ENCODE results near the gene CLMP. TPM values are rescaled to one million over a fixed set of nuclear protein-coding genes. Genes with fewer than 3 reads are reported as not detected.

CLMP gene
- total and polyA plus RNA-seq, 2 experiments from 2014 or later: 7.1 to 18.4 TPM

- peak overlapping the region; percentile 18; the same call in 1 of the 2 replicates for H3K27ac ChIP-seq (ENCODE audit: low read depth)
- H3K79me2 ChIP-seq (replicated peaks; ENCODE audit: insufficient read depth): peaks cover 58% of the 10 kb centered on the region
- H3K4me1 Mint-ChIP-seq: peaks cover 55% of the 10 kb centered on the region
- H3K4me3 Mint-ChIP-seq: no peak overlapping the region
- peaks cover 3% of the 10 kb centered on the region for H3K36me3 Mint-ChIP-seq (ENCODE audit: low read depth)
- H3K4me1 ChIP-seq (ENCODE audit: insufficient read depth): peaks cover 55% of the 10 kb centered on the region
- H3F3A ChIP-seq (replicated peaks; ENCODE audit: low read depth): peaks cover 18% of the 10 kb centered on the region; the same call in 1 of the 2 replicates
- H3K9me2 ChIP-seq (ENCODE audit: insufficient read depth): no peaks in the 10 kb centered on the region
- H3K9me3 Mint-ChIP-seq: no peaks in the 10 kb centered on the region
- TF ChIP-seq POLR2AphosphoS5 (IDR thresholded peaks at IDR 0.05; ENCODE audit: low read depth) (no peak), ZNF331 (CRISPR knock-in tag; IDR thresholded peaks at IDR 0.05; ENCODE audit: low read depth) (no peak), REST (IDR thresholded peaks at IDR 0.05; ENCODE audit: unreplicated experiment) (no peak), ZNF114 (CRISPR knock-in tag; IDR thresholded peaks at IDR 0.05) (no peak), NANOG (IDR thresholded peaks at IDR 0.05; ENCODE audit: borderline replicate concordance) (no peak), ZNF462 (CRISPR knock-in tag; IDR thresholded peaks at IDR 0.05) (no peak), STAT1 (IDR thresholded peaks at IDR 0.05; ENCODE audit: unreplicated experiment) (no peak), CTCF (conservative IDR thresholded peaks at IDR 0.05; ENCODE audit: low read depth in 2 of 2) (no peak), JUNB (IDR thresholded peaks at IDR 0.05; ENCODE audit: unreplicated experiment) (no peak), CREB1 (CRISPR knock-in tag; IDR thresholded peaks at IDR 0.05; ENCODE audit: low read depth) (no peak), EZH2 (IDR thresholded peaks at IDR 0.05; ENCODE audit: low read depth, unreplicated experiment) (no peak), EZH2phosphoT487 (IDR thresholded peaks at IDR 0.05; ENCODE audit: unreplicated experiment) (no peak), ETS1 (IDR thresholded peaks at IDR 0.05) (no peak)
- H3K27me3 Mint-ChIP-seq (ENCODE audit: insufficient read depth, low read depth, poor library complexity): peaks cover 4% of the 10 kb centered on the region
- H4K20me1 ChIP-seq (replicated peaks; ENCODE audit: insufficient read depth): no peaks in the 10 kb centered on the region
- H2AFZ ChIP-seq: no peak overlapping the region
- DNase-seq (ENCODE audit: low spot score) (no peak), ATAC-seq (no peak)
- H3K27me3 ChIP-seq (ENCODE audit: insufficient read depth): no peaks in the 10 kb centered on the region
- H3K4me2 ChIP-seq: no peak overlapping the region
- H3K27ac Mint-ChIP-seq: no peak overlapping the region
- H3K4me3 ChIP-seq: no peak overlapping the region
- no peaks in the 10 kb centered on the region for H3K36me3 ChIP-seq (ENCODE audit: insufficient read depth)
Observed at GRCh38 chr11:123186286-123186685, 8.8 kb downstream of the CLMP start.
